ENCODE data around the gene CADM1. TPM values are rescaled to one million over a fixed set of nuclear protein-coding genes. Genes with fewer than 3 reads are reported as not detected.

CADM1 gene
- total RNA-seq, 2 donors from 2014 or later: 1.4 to 6.1 TPM

GRCh38 chr11:115158053-115158452, 346.2 kb downstream of the CADM1 start:
- no peak for TF ChIP-seq CTCF (IDR thresholded peaks at IDR 0.05)
- Histone ChIP-seq H3K27me3 (replicated peaks; ENCODE audit: insufficient read depth) (no peaks in the 10 kb centered on the region), H3K27ac (no peak overlapping the region), H3K36me3 (no peaks in the 10 kb centered on the region), H3K4me3 (no peak overlapping the region), H3K4me1 (ENCODE audit: control insufficient read depth in 1 of 2, low read depth in 2 of 2) (no peaks in the 10 kb centered on the region), H3K9me3 (no peaks in the 10 kb centered on the region)
- DNase-seq (ENCODE audit: low spot score) (no peak), ATAC-seq (ENCODE audit: insufficient number of reproducible peaks, low FRiP score, low read depth) (no peak)

GRCh38 chr11:115157247-115157646, 347.0 kb downstream of the CADM1 start:
- no peak for TF ChIP-seq CTCF (IDR thresholded peaks at IDR 0.05)
- DNase-seq (ENCODE audit: low spot score): no peak
- ATAC-seq (ENCODE audit: insufficient number of reproducible peaks, low FRiP score, low read depth): no peak
- Histone ChIP-seq H3K4me3 (no peak overlapping the region), H3K27ac (no peak overlapping the region), H3K4me1 (ENCODE audit: control insufficient read depth in 1 of 2, low read depth in 2 of 2) (no peaks in the 10 kb centered on the region), H3K27me3 (replicated peaks; ENCODE audit: insufficient read depth) (no peaks in the 10 kb centered on the region), H3K9me3 (no peaks in the 10 kb centered on the region), H3K36me3 (no peaks in the 10 kb centered on the region)

GRCh38 chr11:115155978-115156377, 348.2 kb downstream of the CADM1 start:
- H3K36me3 ChIP-seq: no peaks in the 10 kb centered on the region
- ATAC-seq (ENCODE audit: insufficient number of reproducible peaks, low FRiP score, low read depth): no peak
- no peaks in the 10 kb centered on the region for H3K4me1 ChIP-seq (ENCODE audit: control insufficient read depth in 1 of 2, low read depth in 2 of 2)
- H3K27me3 ChIP-seq (replicated peaks; ENCODE audit: insufficient read depth): no peaks in the 10 kb centered on the region
- no peak for TF ChIP-seq CTCF (IDR thresholded peaks at IDR 0.05)
- H3K27ac ChIP-seq: no peak overlapping the region
- no peak for DNase-seq (ENCODE audit: low spot score)
- no peaks in the 10 kb centered on the region for H3K9me3 ChIP-seq
- H3K4me3 ChIP-seq: no peak overlapping the region

GRCh38 chr11:115155320-115155719, 348.9 kb downstream of the CADM1 start:
- DNase-seq (ENCODE audit: low spot score) (no peak), ATAC-seq (ENCODE audit: insufficient number of reproducible peaks, low FRiP score, low read depth) (no peak)
- H3K36me3 ChIP-seq: no peaks in the 10 kb centered on the region
- H3K4me1 ChIP-seq (ENCODE audit: control insufficient read depth in 1 of 2, low read depth in 2 of 2): no peaks in the 10 kb centered on the region
- no peaks in the 10 kb centered on the region for H3K27me3 ChIP-seq (replicated peaks; ENCODE audit: insufficient read depth)
- H3K27ac ChIP-seq: no peak overlapping the region
- no peak for TF ChIP-seq CTCF (IDR thresholded peaks at IDR 0.05)
- H3K4me3 ChIP-seq: no peak overlapping the region
- no peaks in the 10 kb centered on the region for H3K9me3 ChIP-seq

- no peaks in the 10 kb centered on the region for H3K27me3 ChIP-seq (replicated peaks; ENCODE audit: insufficient read depth)
- H3K4me1 ChIP-seq (ENCODE audit: control insufficient read depth in 1 of 2, low read depth in 2 of 2): no peaks in the 10 kb centered on the region
- no peaks in the 10 kb centered on the region for H3K9me3 ChIP-seq
- DNase-seq (ENCODE audit: low spot score) (no peak), ATAC-seq (ENCODE audit: insufficient number of reproducible peaks, low FRiP score, low read depth) (no peak)
- no peak overlapping the region for H3K27ac ChIP-seq
- H3K4me3 ChIP-seq: no peak overlapping the region
- no peak for TF ChIP-seq CTCF (IDR thresholded peaks at IDR 0.05)
- no peaks in the 10 kb centered on the region for H3K36me3 ChIP-seq
These were observed 349.9 kb downstream of the CADM1 start for GRCh38 chr11:115154355-115154736.
